GM12878 (cell line): ENCODE data around the gene ENPP6.

Experiments used
- BRCA1 ChIP-seq: IDR thresholded peaks from 2 replicates; pipeline ENCODE4 v1.6.1; 2011; ENCODE audit warnings: low read depth, low read length, improper control_type of control experiment
- EGR1 ChIP-seq, 2 experiments: IDR thresholded peaks; 1 replicate in 1 of 2; 2 replicates in 1 of 2; pipeline ENCODE4 v1.6.1; 2011 to 2012; ENCODE audit warnings: low read depth in 2 of 2, low read length in 2 of 2, borderline replicate concordance in 1 of 2, mild to moderate bottlenecking in 1 of 2, moderate library complexity in 1 of 2
- JUND ChIP-seq: IDR thresholded peaks from 2 replicates; pipeline ENCODE4 v1.6.1; 2012; ENCODE audit warnings: low read depth, mild to moderate bottlenecking, low read length, improper control_type of control experiment, moderate library complexity
- NR2F1 ChIP-seq: fragments of 450-650 bp; conservative IDR thresholded peaks from 2 replicates; pipeline ENCODE4 v1.6.1; 2017; ENCODE audit warnings: mild to moderate bottlenecking
- POLR2A ChIP-seq: IDR thresholded peaks from 2 replicates; pipeline ENCODE4 v1.6.1; 2011; ENCODE audit warnings: low read depth, mild to moderate bottlenecking, low read length
- SMARCA5 ChIP-seq: fragments of 450-650 bp; IDR thresholded peaks from 2 replicates; pipeline ENCODE4 v1.6.1; 2017; ENCODE audit warnings: mild to moderate bottlenecking
- TARDBP ChIP-seq: IDR thresholded peaks from 2 replicates; pipeline ENCODE4 v1.6.1; 2016; ENCODE audit warnings: borderline replicate concordance
- TF ChIP-seq, protein P1 (sequence below), 3 experiments: IDR thresholded peaks in 2 of 3; conservative IDR thresholded peaks in 1 of 3; 2 replicates each; pipeline ENCODE4 v1.5.1; 2011; ENCODE audit warnings: low read depth in 3 of 3, low read length in 3 of 3, mild to moderate bottlenecking in 3 of 3, control low read depth in 2 of 3, moderate library complexity in 2 of 3, inconsistent platforms in 1 of 3, mixed read lengths in 1 of 3; ENCODE audit not compliant: control insufficient read depth in 2 of 3, insufficient read depth in 1 of 3; ENCODE audit errors: extremely low read depth in 1 of 3
- TF ChIP-seq, protein P2 (sequence below): fragments of 450-650 bp; IDR thresholded peaks from 2 replicates; pipeline ENCODE4 v1.6.1; 2017; ENCODE audit warnings: mild to moderate bottlenecking

DNA sequence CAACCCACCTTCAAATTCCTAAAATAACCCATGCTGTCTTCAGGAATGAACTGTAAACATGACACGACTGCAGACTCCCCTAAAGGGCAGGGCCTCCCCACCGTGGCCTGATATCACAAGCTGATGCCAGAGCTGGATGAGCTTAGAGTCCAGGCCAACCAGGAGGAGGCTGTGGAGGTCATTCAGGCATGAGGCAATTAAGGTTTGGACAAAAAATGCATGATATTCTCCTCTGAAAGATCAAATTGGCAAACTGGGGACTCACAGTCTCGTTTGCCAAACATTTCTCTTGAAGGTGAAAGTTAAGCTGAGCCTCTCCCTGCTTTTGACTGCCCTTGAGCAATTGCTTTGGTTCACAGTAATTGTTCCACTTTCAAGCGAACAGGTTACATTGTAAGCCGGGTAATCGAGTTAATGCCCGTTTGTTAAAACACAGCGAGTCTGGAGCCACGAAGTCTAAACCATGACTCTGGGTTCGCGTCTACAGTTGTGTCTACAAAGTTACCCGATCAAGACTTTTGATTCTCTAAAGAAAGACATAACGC, 105.6 kb downstream of the ENPP6 start:
- TF ChIP-seq, protein P1, sequence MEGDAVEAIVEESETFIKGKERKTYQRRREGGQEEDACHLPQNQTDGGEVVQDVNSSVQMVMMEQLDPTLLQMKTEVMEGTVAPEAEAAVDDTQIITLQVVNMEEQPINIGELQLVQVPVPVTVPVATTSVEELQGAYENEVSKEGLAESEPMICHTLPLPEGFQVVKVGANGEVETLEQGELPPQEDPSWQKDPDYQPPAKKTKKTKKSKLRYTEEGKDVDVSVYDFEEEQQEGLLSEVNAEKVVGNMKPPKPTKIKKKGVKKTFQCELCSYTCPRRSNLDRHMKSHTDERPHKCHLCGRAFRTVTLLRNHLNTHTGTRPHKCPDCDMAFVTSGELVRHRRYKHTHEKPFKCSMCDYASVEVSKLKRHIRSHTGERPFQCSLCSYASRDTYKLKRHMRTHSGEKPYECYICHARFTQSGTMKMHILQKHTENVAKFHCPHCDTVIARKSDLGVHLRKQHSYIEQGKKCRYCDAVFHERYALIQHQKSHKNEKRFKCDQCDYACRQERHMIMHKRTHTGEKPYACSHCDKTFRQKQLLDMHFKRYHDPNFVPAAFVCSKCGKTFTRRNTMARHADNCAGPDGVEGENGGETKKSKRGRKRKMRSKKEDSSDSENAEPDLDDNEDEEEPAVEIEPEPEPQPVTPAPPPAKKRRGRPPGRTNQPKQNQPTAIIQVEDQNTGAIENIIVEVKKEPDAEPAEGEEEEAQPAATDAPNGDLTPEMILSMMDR (IDR thresholded peaks at IDR 0.05 in 2 of 3, conservative IDR thresholded peaks at IDR 0.05 in 1 of 3; ENCODE audit: control insufficient read depth in 2 of 3, extremely low read depth in 1 of 3, insufficient read depth in 1 of 3, low read depth in 3 of 3, low read length in 3 of 3) = no peak
- no peak for TF ChIP-seq EGR1 (IDR thresholded peaks at IDR 0.05; ENCODE audit: borderline replicate concordance in 1 of 2, low read depth in 2 of 2, low read length in 2 of 2)
- TF ChIP-seq TARDBP = no peak
- TF ChIP-seq BRCA1 = no peak
- TF ChIP-seq SMARCA5 = no peak
- TF ChIP-seq POLR2A = no peak
- TF ChIP-seq JUND = no peak
- TF ChIP-seq NR2F1 = no peak
- TF ChIP-seq, protein P2, sequence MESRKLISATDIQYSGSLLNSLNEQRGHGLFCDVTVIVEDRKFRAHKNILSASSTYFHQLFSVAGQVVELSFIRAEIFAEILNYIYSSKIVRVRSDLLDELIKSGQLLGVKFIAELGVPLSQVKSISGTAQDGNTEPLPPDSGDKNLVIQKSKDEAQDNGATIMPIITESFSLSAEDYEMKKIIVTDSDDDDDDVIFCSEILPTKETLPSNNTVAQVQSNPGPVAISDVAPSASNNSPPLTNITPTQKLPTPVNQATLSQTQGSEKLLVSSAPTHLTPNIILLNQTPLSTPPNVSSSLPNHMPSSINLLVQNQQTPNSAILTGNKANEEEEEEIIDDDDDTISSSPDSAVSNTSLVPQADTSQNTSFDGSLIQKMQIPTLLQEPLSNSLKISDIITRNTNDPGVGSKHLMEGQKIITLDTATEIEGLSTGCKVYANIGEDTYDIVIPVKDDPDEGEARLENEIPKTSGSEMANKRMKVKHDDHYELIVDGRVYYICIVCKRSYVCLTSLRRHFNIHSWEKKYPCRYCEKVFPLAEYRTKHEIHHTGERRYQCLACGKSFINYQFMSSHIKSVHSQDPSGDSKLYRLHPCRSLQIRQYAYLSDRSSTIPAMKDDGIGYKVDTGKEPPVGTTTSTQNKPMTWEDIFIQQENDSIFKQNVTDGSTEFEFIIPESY = no peak
